ENCODE data around the gene UNC5C.

DNA sequence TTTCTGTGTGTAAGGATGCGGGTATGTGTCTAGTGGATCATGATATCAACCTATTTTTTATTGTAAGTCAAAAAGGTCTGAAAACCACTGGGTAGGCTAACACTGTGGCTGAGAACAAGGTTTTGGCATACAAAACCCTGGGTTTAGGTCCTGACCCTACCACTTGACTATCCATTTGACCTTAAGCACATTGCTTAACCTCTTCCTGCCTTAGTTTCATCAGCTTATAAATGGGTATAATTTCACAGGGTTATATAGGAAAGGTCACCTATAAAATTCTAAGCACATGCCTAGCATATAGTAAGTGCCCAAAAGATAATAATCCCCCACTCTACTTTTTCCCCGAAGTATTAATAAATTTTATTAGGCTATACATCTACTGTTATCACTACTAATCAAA, 263.0 kb downstream of the UNC5C start:
- TF ChIP-seq, protein P1, sequence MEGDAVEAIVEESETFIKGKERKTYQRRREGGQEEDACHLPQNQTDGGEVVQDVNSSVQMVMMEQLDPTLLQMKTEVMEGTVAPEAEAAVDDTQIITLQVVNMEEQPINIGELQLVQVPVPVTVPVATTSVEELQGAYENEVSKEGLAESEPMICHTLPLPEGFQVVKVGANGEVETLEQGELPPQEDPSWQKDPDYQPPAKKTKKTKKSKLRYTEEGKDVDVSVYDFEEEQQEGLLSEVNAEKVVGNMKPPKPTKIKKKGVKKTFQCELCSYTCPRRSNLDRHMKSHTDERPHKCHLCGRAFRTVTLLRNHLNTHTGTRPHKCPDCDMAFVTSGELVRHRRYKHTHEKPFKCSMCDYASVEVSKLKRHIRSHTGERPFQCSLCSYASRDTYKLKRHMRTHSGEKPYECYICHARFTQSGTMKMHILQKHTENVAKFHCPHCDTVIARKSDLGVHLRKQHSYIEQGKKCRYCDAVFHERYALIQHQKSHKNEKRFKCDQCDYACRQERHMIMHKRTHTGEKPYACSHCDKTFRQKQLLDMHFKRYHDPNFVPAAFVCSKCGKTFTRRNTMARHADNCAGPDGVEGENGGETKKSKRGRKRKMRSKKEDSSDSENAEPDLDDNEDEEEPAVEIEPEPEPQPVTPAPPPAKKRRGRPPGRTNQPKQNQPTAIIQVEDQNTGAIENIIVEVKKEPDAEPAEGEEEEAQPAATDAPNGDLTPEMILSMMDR (IDR thresholded peaks at IDR 0.05): no peak
- no peak for TF ChIP-seq POLR2A (IDR thresholded peaks at IDR 0.05)
